GM19438 (cell line): ENCODE results near the gene TAOK3.

Experiments
- ATAC-seq: cut with Tn5 transposase; IDR thresholded peaks from one replicate; pipeline ENCODE4 v1.9.1; 2021; ENCODE audit warnings: low read depth; ENCODE audit not compliant: unreplicated experiment

TAOK3 gene

DNA sequence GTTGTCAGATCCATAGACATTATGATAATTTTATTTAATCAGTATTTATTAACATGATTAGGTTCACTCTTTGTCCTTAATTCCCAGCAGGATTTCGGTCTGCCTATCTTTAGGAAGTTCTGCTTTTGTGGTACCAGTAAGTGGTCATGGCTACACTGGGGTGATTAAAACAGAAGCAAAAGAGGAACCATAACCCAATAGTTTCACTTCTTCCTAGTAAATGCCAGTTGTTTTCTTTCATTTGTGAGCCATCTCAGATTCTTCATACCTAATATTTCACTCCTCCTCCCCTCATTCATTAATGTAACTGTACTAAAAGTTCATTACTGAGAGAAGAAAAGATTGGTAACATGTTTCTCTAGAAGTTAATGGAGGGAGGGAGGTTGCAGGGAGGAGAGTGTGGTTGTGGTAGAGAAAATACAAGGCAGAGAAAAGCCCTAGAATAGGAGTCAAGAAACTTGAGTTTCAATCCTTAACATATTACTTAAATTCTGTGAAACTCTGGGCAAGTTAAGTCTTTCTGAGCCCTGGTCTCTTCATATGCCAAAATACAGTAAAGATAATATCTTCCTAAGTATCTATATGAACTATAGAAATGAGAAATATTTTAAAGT lies 135.5 kb downstream of the TAOK3 start:
- ATAC-seq, result peak; percentile 87

GRCh38 chr12:118220702-118221101 lies 152.0 kb downstream of the TAOK3 start:
- no peak for ATAC-seq

GRCh38 chr12:118219772-118220171 lies 152.9 kb downstream of the TAOK3 start:
- ATAC-seq, result no peak

GRCh38 chr12:118219106-118219505 lies 153.6 kb downstream of the TAOK3 start:
- ATAC-seq, result no peak

DNA sequence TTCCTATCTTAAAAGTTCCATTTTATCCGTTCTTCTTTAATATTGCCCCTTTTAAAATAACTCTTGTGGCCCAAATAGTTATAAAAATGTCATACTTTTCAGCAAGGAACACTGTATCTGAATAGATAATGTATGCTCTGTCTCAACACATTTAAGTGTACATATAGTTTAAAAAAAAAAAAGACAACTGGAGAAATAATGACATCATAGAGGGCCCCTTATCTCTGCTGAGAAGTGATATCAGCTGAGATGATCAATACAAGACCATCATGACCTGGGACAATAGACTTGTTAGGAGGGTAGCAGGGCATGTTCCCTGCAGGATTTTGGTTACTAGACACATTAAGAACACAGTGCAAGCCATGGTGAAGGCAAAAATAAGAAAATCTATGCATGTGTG lies 159.3 kb downstream of the TAOK3 start:
- no peak for ATAC-seq

DNA sequence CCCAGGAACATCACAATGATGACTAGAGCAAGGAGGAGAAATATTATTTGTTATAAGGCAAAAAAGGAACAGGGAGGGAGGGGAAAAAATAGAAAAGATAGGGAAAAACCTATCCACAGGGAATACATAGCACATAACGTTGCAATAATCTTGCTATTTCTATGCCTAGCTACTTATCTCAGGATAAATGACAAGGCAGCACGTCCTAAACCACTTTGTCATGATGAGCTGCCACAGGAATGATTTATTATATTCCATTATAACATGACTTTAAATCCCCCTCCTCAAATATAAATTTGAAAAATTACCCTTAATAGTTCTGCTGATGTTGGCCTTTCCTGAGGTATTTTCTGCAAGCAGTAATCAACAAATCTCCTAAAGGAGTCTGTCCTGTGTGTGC lies 160.1 kb downstream of the TAOK3 start:
- no peak for ATAC-seq

DNA sequence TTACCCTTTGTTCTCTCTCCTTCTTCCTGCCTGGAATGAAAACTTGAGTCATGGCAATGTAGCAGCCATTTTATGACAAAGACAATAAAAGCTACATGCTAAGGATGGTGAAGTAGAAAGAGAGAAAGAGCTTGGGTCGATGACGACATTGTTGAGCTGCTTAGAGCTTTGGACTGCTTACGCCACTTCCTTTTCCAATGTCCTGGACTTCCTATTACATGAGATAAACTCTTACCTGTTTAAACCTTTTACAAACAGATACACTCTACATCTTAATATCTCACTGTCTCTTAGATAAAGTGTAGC lies 166.6 kb downstream of the TAOK3 start:
- ATAC-seq, result no peak

DNA sequence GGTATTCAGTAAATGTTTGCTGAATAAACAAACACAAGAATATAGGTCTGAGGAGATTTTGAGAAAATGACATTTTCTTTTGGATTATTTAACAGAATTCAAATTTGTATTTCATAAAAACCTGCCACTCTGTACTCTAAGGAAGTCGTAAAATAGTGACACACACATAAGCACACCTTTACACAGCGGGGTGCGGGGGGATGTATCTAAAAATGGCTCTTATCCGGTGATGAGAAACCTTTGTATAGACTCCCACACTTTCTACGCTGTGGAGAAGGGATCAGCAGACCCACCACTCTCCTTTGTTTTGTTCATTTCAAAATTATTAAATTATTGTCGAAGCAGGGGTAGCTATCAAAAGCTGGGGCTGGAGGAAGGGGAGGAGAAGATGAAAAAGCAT lies 178.7 kb downstream of the TAOK3 start:
- ATAC-seq, result no peak

- no peak for ATAC-seq
These were observed 179.2 kb downstream of the TAOK3 start for GRCh38 chr12:118193477-118193876.

- no peak for ATAC-seq
These were observed 182.4 kb downstream of the TAOK3 start for GRCh38 chr12:118190266-118190665.

GRCh38 chr12:118189741-118190191 lies 182.9 kb downstream of the TAOK3 start:
- no peak for ATAC-seq

- no peak for ATAC-seq
These were observed 183.9 kb downstream of the TAOK3 start for GRCh38 chr12:118188690-118189371.

DNA sequence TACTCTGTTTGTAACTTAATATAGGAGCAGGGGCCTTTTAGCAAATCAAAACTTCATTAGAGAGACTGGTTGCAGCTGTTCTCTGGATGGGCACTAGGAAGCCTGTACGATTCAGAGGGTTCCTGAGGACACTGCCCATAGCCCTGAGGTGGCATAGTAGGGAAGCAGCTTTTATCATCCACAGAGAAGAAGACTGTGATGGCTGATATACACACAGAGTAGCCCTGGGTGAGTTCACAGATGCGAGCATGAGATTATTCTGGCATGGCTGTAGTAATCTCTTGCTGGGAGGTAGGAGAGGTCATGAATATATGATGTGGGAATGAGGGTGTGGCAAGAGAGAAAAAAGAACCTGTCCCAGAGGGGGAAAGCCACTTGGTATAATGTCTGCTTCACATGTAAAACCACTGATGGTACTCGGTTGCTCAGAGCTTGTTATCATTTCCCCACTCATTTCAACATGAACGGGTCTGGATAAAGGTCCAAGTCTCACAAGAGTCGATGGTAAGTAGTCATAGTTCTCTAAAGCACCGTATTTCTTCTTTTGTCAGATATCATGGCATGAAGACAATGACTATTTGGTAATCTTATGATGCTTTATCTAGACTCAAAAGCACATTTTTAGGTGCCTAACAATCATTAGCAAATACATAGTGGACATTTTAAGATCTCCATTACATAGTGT lies 184.8 kb downstream of the TAOK3 start:
- no peak for ATAC-seq

- no peak for ATAC-seq
These were observed 186.9 kb downstream of the TAOK3 start for GRCh38 chr12:118185602-118186397.

DNA sequence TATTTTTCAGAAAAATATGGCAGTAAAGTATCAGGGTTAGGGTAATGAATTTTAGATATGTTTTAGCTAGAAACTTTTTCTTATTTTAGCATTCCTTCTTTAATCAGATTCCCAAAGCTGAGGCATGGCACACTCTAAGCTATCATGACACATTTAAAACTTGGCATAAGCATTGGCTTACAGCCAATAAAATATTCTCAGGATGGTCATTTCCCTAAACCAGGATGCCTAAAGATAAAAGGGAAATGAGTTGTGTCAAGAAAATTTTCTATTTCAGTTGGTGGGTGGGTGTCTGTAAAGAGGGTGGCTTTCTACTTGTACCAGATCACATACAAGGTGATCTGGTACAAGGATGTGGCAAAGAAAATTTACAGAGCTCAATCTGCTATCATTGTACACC lies 189.0 kb downstream of the TAOK3 start:
- ATAC-seq, result no peak

DNA sequence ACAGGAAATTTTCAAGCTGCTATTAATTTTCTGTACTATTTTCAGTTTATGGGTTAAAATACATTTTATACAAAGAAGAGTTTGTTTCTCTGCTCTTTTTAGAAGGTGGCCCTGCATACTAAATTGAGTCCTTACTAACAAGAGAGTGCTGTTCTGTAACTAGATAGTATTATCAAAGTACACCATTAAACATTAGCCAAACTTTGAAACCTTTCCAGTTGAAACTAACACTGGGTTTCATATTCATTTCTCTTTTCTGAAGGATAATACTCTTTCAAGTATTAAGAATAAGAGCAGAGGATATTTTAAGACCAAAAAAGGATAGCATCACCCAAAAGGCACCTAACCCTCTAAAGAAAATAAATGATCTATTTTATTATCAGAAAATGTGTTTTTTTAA lies 189.6 kb downstream of the TAOK3 start:
- peak; percentile 46 for ATAC-seq

DNA sequence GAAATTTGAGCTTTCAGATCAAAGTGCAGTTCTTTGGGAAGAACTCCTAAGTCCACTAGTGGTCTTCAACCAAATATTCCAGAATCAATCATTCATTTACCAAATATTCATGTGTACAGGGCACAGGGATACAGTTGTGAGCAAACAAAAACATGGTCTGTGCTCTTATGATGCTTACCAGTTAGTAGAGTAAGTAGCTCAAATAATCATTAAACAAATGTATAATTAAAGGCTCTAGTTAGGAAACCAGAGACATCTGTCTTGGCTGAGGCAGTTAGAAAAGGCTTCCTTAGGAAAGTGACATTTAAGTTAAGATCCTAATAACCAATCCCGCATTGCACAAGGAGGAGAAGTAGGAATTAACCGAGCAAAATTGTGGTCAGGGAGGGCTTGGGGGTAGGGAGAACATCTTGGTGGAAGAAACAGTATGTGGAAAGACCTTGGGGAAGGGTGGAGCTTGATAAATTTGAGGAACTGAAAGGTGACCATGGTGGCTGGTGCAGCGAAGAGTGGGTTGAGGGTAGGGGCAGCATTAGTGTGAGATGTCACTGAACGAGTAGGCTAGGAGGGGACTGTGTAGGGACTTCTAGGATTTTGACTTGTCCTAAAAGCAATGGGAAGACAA lies 196.8 kb downstream of the TAOK3 start:
- peak; percentile 92 for ATAC-seq

- peak; percentile 93 for ATAC-seq
These were observed 205.8 kb downstream of the TAOK3 start for GRCh38 chr12:118166946-118167345.

DNA sequence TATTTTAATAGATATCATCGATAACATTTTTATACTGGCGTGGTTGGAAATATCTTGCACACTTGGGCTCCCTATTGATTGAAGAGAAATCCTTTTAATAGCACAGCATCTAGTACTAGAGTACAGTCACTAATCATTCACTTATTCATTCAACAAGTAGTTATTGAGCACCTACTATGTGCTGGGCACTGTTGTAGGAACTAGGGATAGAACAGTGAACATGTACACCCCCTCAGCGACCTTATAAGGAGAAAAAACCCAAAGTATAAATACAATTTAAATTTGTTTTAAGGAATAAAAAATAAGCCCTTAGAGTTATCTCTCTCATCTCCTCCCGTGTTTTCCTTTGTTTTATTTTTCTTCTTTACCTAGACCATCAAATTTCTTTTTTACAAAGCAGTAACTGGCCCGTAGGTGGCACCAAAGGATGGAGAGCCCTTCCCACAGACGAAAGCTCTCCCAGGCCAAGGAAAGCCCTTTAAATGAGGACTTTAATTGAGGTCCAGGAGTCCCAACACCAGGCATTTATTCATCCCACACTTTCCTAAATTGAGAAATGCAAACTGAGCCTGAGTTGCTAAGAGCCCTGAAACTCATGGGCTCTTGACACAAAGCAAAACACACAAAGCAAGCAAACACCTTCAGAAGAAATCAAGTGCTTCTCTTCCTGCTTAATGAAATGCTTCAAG lies 207.8 kb downstream of the TAOK3 start:
- no peak for ATAC-seq

- ATAC-seq, result no peak
These were observed 212.2 kb downstream of the TAOK3 start for GRCh38 chr12:118160536-118160935.
